GM23338 (cell line): ENCODE results near the gene KDM7A. TPM values are rescaled to one million over a fixed set of nuclear protein-coding genes. Genes with fewer than 3 reads are reported as not detected.

Source experiments
- ATAC-seq: fragments of 200-7000 bp; cut with Tn5 transposase; 3 replicates; pipeline ENCODE4 v1.9.1; 2020
- DNase-seq: peaks from one replicate; pipeline ENCODE4 v3.0.0-alpha.2; 2015; ENCODE audit warnings: low spot score
- H2AFZ ChIP-seq: fragments of 200-600 bp; sonication (generic); 2 replicates; pipeline ENCODE4 v1.8.0; 2016; ENCODE audit warnings: antibody characterized with exemption, mild to moderate bottlenecking, moderate library complexity
- H3F3A ChIP-seq: fragments of 200-600 bp; sonication (generic); replicated peaks from 2 replicates; pipeline ENCODE4 v1.8.0; 2017; ENCODE audit warnings: antibody characterized with exemption, mixed run types, low read depth
- H3K27ac ChIP-seq: fragments of 200-600 bp; sonication (generic); 2 replicates; pipeline ENCODE4 v1.6.1; 2016; ENCODE audit warnings: low read depth
- H3K27me3 ChIP-seq: fragments of 200-600 bp; sonication (generic); 2 replicates; pipeline ENCODE4 v1.8.0; 2016; ENCODE audit warnings: mild to moderate bottlenecking, mixed run types, moderate library complexity; ENCODE audit not compliant: insufficient read depth
- H3K36me3 ChIP-seq: fragments of 200-600 bp; sonication (generic); 2 replicates; pipeline ENCODE4 v1.8.0; 2016; ENCODE audit warnings: mild to moderate bottlenecking; ENCODE audit not compliant: insufficient read depth
- H3K4me1 ChIP-seq: fragments of 200-600 bp; sonication (generic); 2 replicates; pipeline ENCODE4 v1.8.0; 2016; ENCODE audit warnings: mild to moderate bottlenecking, moderate library complexity; ENCODE audit not compliant: insufficient read depth
- H3K4me2 ChIP-seq: fragments of 200-600 bp; sonication (generic); 2 replicates; pipeline ENCODE4 v1.7.1; 2017; ENCODE audit warnings: mixed run types
- H3K4me3 ChIP-seq: fragments of 200-600 bp; sonication (generic); 2 replicates; pipeline ENCODE4 v1.6.1; 2016; ENCODE audit warnings: mixed run types
- H3K79me2 ChIP-seq: fragments of 200-600 bp; sonication (generic); replicated peaks from 2 replicates; pipeline ENCODE4 v1.8.0; 2017; ENCODE audit warnings: mild to moderate bottlenecking; ENCODE audit not compliant: insufficient read depth
- H3K9me2 ChIP-seq: fragments of 200-600 bp; sonication (generic); 2 replicates; pipeline ENCODE4 v1.8.0; 2017; ENCODE audit not compliant: insufficient read depth
- H4K20me1 ChIP-seq: fragments of 200-600 bp; sonication (generic); replicated peaks from 2 replicates; pipeline ENCODE4 v1.8.0; 2017; ENCODE audit warnings: mild to moderate bottlenecking; ENCODE audit not compliant: insufficient read depth
- H3K27ac Mint-ChIP-seq: 2 replicates; pipeline ENCODE4 v1.8.0; 2020; ENCODE audit warnings: inconsistent platforms, mild to moderate bottlenecking, moderate library complexity, mixed read lengths
- H3K27me3 Mint-ChIP-seq: 3 replicates; pipeline ENCODE4 v1.8.0; 2022; ENCODE audit warnings: low read depth, mild to moderate bottlenecking, moderate library complexity, mixed read lengths, inconsistent platforms; ENCODE audit not compliant: insufficient read depth, poor library complexity
- H3K36me3 Mint-ChIP-seq: 3 replicates; pipeline ENCODE4 v1.8.0; 2021; ENCODE audit warnings: low read depth, mild to moderate bottlenecking, inconsistent platforms, moderate library complexity, mixed read lengths
- H3K4me1 Mint-ChIP-seq: 3 replicates; pipeline ENCODE4 v1.8.0; 2020; ENCODE audit warnings: mild to moderate bottlenecking, inconsistent platforms, mixed read lengths
- H3K4me3 Mint-ChIP-seq: 3 replicates; pipeline ENCODE4 v1.8.0; 2021; ENCODE audit warnings: moderate library complexity, mild to moderate bottlenecking, inconsistent platforms, mixed read lengths
- H3K9me3 Mint-ChIP-seq: 3 replicates; pipeline ENCODE4 v1.8.0; 2020; ENCODE audit warnings: moderate library complexity, mild to moderate bottlenecking, inconsistent platforms, mixed read lengths
- CREB1 ChIP-seq: fragments of 250-450 bp; sonication (Bioruptor Pico); IDR thresholded peaks from 2 replicates; pipeline ENCODE4 v1.5.0; 2020; ENCODE audit warnings: low read depth, mild to moderate bottlenecking, moderate library complexity
- ETS1 ChIP-seq: IDR thresholded peaks from 2 replicates; pipeline ENCODE4 v1.6.1; 2016; ENCODE audit warnings: antibody characterized with exemption
- EZH2 ChIP-seq: fragments of 200-600 bp; sonication (generic); IDR thresholded peaks from one replicate; pipeline ENCODE4 v1.8.0; 2017; ENCODE audit warnings: antibody characterized with exemption, mild to moderate bottlenecking, low read depth; ENCODE audit not compliant: unreplicated experiment
- EZH2phosphoT487 ChIP-seq: fragments of 200-600 bp; sonication (generic); IDR thresholded peaks from one replicate; pipeline ENCODE4 v1.8.1; 2018; ENCODE audit warnings: antibody characterized with exemption; ENCODE audit not compliant: unreplicated experiment
- JUNB ChIP-seq: IDR thresholded peaks from one replicate; pipeline ENCODE4 v1.6.1; 2016; ENCODE audit warnings: antibody characterized with exemption; ENCODE audit not compliant: unreplicated experiment
- NANOG ChIP-seq: IDR thresholded peaks from 2 replicates; pipeline ENCODE4 v1.6.1; 2016; ENCODE audit warnings: antibody characterized with exemption, borderline replicate concordance
- POLR2AphosphoS5 ChIP-seq: IDR thresholded peaks from 2 replicates; pipeline ENCODE4 v1.6.1; 2016; ENCODE audit warnings: antibody characterized with exemption, low read depth
- REST ChIP-seq: IDR thresholded peaks from one replicate; pipeline ENCODE4 v1.6.1; 2018; ENCODE audit warnings: antibody characterized with exemption; ENCODE audit not compliant: unreplicated experiment
- STAT1 ChIP-seq: IDR thresholded peaks from one replicate; pipeline ENCODE4 v1.6.1; 2016; ENCODE audit warnings: antibody characterized with exemption; ENCODE audit not compliant: unreplicated experiment
- ZNF114 ChIP-seq: fragments of 250-450 bp; sonication (Bioruptor Pico); IDR thresholded peaks from 2 replicates; pipeline ENCODE4 v1.5.0; 2020; ENCODE audit warnings: mild to moderate bottlenecking, moderate library complexity
- ZNF331 ChIP-seq: fragments of 250-450 bp; sonication (Bioruptor Pico); IDR thresholded peaks from 2 replicates; pipeline ENCODE4 v1.5.0; 2020; ENCODE audit warnings: low read depth, mild to moderate bottlenecking, moderate library complexity
- polyA plus RNA-seq: library from polyadenylated mRNA; unstranded; fragments of >200 nt; fragmentation: Nextera tagmentation; extraction: Ambion mirVana; gene quantifications from 2 replicates; pipeline ENCODE4 v1.2.1, GENCODE V29; 2016
- total RNA-seq: library from RNA; depleted of rRNA; stranded (reverse); fragments of >200 nt; shearing (Covaris generic); gene quantifications from 2 replicates; pipeline ENCODE4 v1.2.3, GENCODE V29; 2014

KDM7A gene
- total and polyA plus RNA-seq, 2 experiments from 2014 or later = 2.3 to 10.8 TPM

- Histone ChIP-seq H3K9me2 (no peaks in the 10 kb centered on the region; the same call in 1 of the 2 replicates), H3K4me2 (no peak overlapping the region), H3K4me3 (no peak overlapping the region), H3K79me2 (no peaks in the 10 kb centered on the region), H3K4me1 (no peaks in the 10 kb centered on the region), H3K36me3 (no peaks in the 10 kb centered on the region), H2AFZ (no peak overlapping the region), H3K27me3 (peaks cover 39% of the 10 kb centered on the region), H3F3A (no peaks in the 10 kb centered on the region), H4K20me1 (0 out of 2 replicates have a peak, but pooled peaks cover 6% of the 10 kb centered on the region), H3K27ac (no peak overlapping the region)
- no peak for ATAC-seq
- Mint-ChIP-seq H3K36me3 (no peaks in the 10 kb centered on the region), H3K9me3 (no peaks in the 10 kb centered on the region), H3K4me3 (no peak overlapping the region), H3K27ac (no peak overlapping the region), H3K27me3 (peaks cover 29% of the 10 kb centered on the region), H3K4me1 (peaks cover 2% of the 10 kb centered on the region; the same call in 1 of the 3 replicates)
- DNase-seq = no peak
- TF ChIP-seq STAT1 (no peak), ETS1 (no peak), JUNB (no peak), POLR2AphosphoS5 (no peak), NANOG (no peak), ZNF114 (CRISPR knock-in tag) (no peak)
Measured at GRCh38 chr7:140060243-140060630, 116.5 kb downstream of the KDM7A start.

- Histone ChIP-seq H3K9me2 (no peaks in the 10 kb centered on the region; the same call in 1 of the 2 replicates), H4K20me1 (0 out of 2 replicates have a peak, but pooled peaks cover 6% of the 10 kb centered on the region), H3K4me3 (no peak overlapping the region), H3K79me2 (no peaks in the 10 kb centered on the region), H3K36me3 (no peaks in the 10 kb centered on the region), H3K4me1 (no peaks in the 10 kb centered on the region), H3F3A (no peaks in the 10 kb centered on the region), H2AFZ (no peak overlapping the region), H3K27ac (no peak overlapping the region), H3K27me3 (peaks cover 37% of the 10 kb centered on the region), H3K4me2 (no peak overlapping the region)
- H3K9me3 Mint-ChIP-seq = no peaks in the 10 kb centered on the region
- no peaks in the 10 kb centered on the region for H3K36me3 Mint-ChIP-seq
- peaks cover 29% of the 10 kb centered on the region for H3K27me3 Mint-ChIP-seq
- peaks cover 2% of the 10 kb centered on the region; the same call in 1 of the 3 replicates for H3K4me1 Mint-ChIP-seq
- no peak overlapping the region for H3K27ac Mint-ChIP-seq
- DNase-seq (no peak), ATAC-seq (no peak)
- no peak overlapping the region for H3K4me3 Mint-ChIP-seq
- TF ChIP-seq EZH2phosphoT487 = no peak
- no peak for TF ChIP-seq ZNF114 (CRISPR knock-in tag)
- no peak for TF ChIP-seq REST
- no peak for TF ChIP-seq EZH2
- no peak for TF ChIP-seq ETS1
- TF ChIP-seq STAT1 = no peak
- TF ChIP-seq ZNF331 = no peak
- TF ChIP-seq CREB1 (CRISPR knock-in tag) = no peak
- no peak for TF ChIP-seq JUNB
- TF ChIP-seq POLR2AphosphoS5 = no peak
Measured at GRCh38 chr7:140059273-140060242, 117.2 kb downstream of the KDM7A start.
